Mesothelial cell of epicardium (in vitro differentiated cells): ENCODE data around the gene NDUFA11. TPM values are rescaled to one million over a fixed set of nuclear protein-coding genes. Genes with fewer than 3 reads are reported as not detected.

Experiments
- DNase-seq, 2 experiments: peaks; one replicate each; pipeline ENCODE4 v3.0.0; 2021; ENCODE audit warnings: low spot score in 2 of 2; ENCODE audit not compliant: unreplicated experiment in 2 of 2
- H3K27ac Mint-ChIP-seq: 2 replicates; pipeline ENCODE4 v1.8.0; 2021; ENCODE audit warnings: mixed read lengths
- H3K27me3 Mint-ChIP-seq: 2 replicates; pipeline ENCODE4 v1.8.0; 2021; ENCODE audit warnings: low read depth, mixed read lengths
- H3K36me3 Mint-ChIP-seq: 2 replicates; pipeline ENCODE4 v1.8.0; 2021; ENCODE audit warnings: mixed read lengths
- H3K4me1 Mint-ChIP-seq: 2 replicates; pipeline ENCODE4 v1.8.0; 2021; ENCODE audit warnings: mixed read lengths
- H3K4me3 Mint-ChIP-seq: 2 replicates; pipeline ENCODE4 v1.8.0; 2021; ENCODE audit warnings: mild to moderate bottlenecking, moderate library complexity, mixed read lengths
- H3K9me3 Mint-ChIP-seq: 2 replicates; pipeline ENCODE4 v1.8.0; 2021; ENCODE audit warnings: mixed read lengths
- total RNA-seq: library from RNA; stranded (reverse); gene quantifications from 3 replicates; pipeline ENCODE4 v1.2.1, GENCODE V29; 2021
- TF ChIP-seq, protein P1 (sequence below): fragments of 200-600 bp; sonication (generic); IDR thresholded peaks from one replicate; pipeline ENCODE4 v1.5.0; 2021; ENCODE audit warnings: antibody characterized with exemption; ENCODE audit not compliant: unreplicated experiment

The NDUFA11 gene
- total RNA-seq, 1 donor from 2014 or later: 229 TPM

DNA sequence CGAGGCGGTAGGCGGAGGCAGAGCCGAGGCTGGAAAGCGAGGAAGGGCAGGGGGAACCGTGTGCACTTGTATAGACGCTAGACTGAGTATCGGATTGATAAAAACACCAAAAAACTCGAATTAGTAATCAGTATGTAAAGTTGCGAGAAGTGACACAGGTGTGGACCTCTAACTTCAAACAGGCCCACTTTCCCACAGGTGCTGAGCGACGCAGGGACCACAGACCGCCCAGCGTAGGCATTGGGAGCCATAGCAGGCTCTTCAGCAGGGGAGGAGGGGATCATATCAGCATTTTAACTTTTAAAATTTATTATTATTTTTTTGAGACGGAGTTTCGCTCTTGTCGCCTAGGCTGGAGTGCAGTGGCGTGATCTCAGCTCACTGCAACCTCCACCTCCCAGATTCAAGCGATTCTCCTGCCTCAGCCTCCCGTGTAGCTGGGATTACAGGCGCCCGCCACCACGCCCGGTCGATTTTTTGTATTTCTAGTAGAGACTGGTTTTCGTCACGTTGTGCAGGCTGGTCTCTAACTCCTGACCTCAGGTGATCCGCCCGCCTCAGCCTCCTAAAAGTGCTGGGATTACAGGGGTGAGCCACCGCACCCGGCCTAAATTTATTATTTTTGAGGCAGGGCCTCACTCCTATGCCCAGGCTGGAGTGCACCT, 1.7 kb upstream of the NDUFA11 start:
- TF ChIP-seq, protein P1, sequence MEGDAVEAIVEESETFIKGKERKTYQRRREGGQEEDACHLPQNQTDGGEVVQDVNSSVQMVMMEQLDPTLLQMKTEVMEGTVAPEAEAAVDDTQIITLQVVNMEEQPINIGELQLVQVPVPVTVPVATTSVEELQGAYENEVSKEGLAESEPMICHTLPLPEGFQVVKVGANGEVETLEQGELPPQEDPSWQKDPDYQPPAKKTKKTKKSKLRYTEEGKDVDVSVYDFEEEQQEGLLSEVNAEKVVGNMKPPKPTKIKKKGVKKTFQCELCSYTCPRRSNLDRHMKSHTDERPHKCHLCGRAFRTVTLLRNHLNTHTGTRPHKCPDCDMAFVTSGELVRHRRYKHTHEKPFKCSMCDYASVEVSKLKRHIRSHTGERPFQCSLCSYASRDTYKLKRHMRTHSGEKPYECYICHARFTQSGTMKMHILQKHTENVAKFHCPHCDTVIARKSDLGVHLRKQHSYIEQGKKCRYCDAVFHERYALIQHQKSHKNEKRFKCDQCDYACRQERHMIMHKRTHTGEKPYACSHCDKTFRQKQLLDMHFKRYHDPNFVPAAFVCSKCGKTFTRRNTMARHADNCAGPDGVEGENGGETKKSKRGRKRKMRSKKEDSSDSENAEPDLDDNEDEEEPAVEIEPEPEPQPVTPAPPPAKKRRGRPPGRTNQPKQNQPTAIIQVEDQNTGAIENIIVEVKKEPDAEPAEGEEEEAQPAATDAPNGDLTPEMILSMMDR: no peak
- H3K27me3 Mint-ChIP-seq: no peaks in the 10 kb centered on the region
- H3K4me3 Mint-ChIP-seq: peak overlapping the region; percentile 98
- no peak for DNase-seq
- H3K4me1 Mint-ChIP-seq: peaks cover 10% of the 10 kb centered on the region
- peak overlapping the region; percentile 64 for H3K27ac Mint-ChIP-seq
- no peaks in the 10 kb centered on the region for H3K9me3 Mint-ChIP-seq
- peaks cover 11% of the 10 kb centered on the region for H3K36me3 Mint-ChIP-seq

DNA sequence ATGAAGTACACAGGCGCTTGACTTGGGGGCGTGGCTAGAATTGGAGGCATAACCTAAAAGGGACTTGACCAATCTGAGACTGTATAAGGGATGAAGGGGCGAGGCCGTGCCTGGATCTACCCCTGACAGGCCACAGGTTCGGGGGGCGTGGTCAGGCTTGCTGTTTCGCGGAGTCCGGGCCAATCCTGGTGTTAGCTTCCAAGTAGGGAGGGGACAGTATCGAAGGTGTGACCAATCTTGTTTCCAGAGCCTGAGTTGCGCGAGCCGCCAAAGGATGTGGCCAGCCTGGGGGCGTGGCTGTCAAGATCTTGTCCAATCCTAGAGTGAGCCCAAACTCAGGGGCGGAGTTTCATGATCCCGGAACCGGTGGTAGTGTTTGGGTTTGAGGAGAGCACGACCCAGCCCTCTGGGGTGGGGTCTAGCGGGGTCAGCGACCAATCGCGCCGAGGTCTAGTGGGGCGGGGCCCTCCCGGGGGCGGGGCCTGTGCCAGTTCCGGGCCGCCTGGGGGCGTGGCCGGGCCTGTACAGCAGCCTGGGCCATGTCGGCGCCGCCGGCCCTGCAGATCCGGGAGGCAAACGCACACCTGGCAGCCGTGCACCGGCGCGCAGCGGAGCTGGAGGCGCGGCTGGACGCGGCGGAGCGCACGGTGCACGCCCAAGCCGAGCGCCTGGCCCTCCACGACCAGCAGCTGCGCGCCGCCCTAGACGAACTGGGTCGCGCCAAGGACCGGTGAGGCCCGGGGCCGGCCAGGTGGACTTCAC, 943 bp upstream of the NDUFA11 start, which contains the start of gene VMAC:
Gene VMAC, plus strand, starts transcription at position 521 of the 762 bp plus-strand sequence. Its CDS starts 19 bp downstream, at position 540.
- Mint-ChIP-seq H3K36me3 (peaks cover 12% of the 10 kb centered on the region), H3K4me3 (peak within 1 kb of the TSS; percentile 98), H3K4me1 (peaks cover 10% of the 10 kb centered on the region), H3K27me3 (no peaks in the 10 kb centered on the region), H3K27ac (peak within 1 kb of the TSS; percentile 99), H3K9me3 (no peaks in the 10 kb centered on the region)
- TF ChIP-seq, protein P1: no peak
- DNase-seq: peak; percentile 97 to 98

DNA sequence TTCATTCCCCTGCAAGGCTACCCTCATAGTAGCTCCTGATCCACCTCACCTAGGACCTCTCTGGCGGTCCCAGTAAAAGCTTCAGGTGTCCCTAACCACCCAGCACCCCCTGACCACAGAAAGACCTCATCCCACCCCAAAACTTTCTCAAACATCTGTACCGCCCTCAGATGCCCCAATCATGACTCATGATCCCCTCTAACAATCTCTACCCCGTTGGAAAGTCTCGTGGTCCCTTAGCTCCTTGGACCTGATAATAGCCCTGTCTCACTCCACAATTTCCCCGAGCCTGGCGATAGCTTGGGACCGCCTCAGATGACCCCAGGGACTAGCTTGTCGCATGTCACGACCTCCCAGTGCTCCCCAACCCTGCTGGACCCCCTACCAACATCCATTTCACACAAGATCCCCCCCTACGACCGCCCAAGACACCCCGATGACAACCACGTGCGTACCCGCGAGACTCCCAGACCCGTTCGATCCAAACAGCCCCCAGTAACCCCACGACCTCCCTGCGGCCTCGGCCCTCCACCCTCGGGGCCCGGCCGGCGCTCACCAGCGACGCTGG, 450 bp downstream of the NDUFA11 start:
- TF ChIP-seq, protein P1: no peak
- peak overlapping the region; percentile 99 for H3K27ac Mint-ChIP-seq
- H3K4me1 Mint-ChIP-seq: peaks cover 10% of the 10 kb centered on the region
- H3K4me3 Mint-ChIP-seq: peak overlapping the region; percentile 98
- DNase-seq: no peak
- no peaks in the 10 kb centered on the region for H3K27me3 Mint-ChIP-seq
- peaks cover 11% of the 10 kb centered on the region for H3K36me3 Mint-ChIP-seq
- H3K9me3 Mint-ChIP-seq: no peaks in the 10 kb centered on the region

DNA sequence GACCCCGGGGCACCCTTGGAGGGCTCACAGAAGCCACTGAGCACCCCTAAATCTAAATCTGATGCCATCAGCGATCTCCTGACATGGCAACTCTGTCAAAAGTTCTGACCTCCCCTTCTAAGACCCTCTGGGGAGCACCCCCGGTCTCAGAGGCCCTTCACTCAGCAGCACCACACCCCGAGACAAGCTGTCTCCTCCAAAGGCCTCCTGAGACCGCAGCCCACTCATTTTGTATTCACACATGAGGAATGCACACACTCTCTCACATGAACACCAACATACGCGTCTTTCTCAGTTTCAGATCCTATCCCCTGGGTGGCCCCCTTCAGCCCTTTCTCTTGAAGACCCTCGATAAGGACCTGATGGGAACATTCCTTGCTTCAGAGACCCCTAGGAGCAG, 2.6 kb downstream of the NDUFA11 start:
- TF ChIP-seq, protein P1: no peak
- Mint-ChIP-seq H3K27me3 (no peaks in the 10 kb centered on the region), H3K36me3 (peaks cover 11% of the 10 kb centered on the region), H3K27ac (no peak overlapping the region), H3K9me3 (no peaks in the 10 kb centered on the region), H3K4me3 (peak overlapping the region; percentile 33), H3K4me1 (peaks cover 10% of the 10 kb centered on the region)
- no peak for DNase-seq

DNA sequence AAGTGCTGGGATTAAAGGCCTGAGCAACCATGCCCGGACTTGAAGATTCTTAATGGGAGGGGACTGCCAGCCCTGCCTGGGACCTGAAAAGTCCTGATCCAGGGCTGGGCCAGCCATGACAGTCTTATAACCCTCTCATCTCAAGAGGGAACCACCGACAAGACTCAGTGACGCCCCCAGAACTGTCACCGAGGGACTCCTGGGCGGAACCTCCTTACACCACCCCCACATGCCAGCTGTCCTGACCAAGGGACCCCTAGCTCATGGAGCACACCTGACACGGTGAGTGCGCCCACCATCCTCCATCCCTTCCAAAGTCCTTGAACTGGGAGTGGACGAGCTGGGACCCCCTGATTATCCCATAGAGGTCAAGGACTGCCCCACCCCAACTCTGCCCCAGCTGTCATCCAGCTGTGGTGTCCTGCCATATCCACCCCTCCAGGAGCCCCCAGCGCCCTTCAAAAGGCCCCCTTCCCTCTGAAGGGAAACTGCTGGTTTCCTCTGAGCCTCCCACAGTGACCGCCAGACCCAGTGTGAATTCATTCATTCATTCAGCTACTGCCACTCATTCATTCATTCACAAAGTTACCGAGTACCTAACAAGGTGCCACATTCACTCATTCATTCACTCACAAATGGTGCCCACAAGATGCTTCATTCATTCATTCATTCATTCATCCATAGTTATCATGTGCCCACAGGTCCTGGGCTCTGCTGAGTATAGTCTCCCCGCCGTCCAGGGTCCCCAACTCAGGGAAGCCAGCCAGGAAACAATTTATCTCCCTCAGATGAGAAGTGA, 3.7 kb downstream of the NDUFA11 start:
- H3K27me3 Mint-ChIP-seq: no peaks in the 10 kb centered on the region
- H3K27ac Mint-ChIP-seq: no peak overlapping the region
- H3K9me3 Mint-ChIP-seq: no peaks in the 10 kb centered on the region
- TF ChIP-seq, protein P1: no peak
- peaks cover 10% of the 10 kb centered on the region for H3K4me1 Mint-ChIP-seq
- peaks cover 13% of the 10 kb centered on the region for H3K36me3 Mint-ChIP-seq
- DNase-seq: no peak
- no peak overlapping the region for H3K4me3 Mint-ChIP-seq
